ENCODE data around the gene HOXB1.

DNA sequence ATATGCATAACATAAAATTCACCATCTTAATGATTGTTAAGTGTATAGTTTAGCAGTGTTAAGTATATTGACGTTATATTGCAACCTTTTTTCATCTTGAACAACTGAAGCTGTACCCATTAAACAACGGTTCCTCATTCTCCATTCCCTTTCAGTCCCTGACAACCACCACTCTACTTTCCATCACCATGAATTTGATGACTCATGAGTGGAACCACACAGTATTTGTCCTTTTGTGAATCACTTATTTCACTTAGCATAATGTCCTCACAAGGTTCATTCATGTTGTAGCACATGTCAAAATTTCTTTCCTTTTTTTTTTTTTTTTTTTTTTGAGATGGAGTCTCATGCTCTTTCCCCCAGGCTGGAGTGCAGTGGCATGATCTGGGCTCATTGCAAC, 46.0 kb downstream of the HOXB1 start:
- no peak for TF ChIP-seq POLR2A (IDR thresholded peaks at IDR 0.05)
- TF ChIP-seq, protein P1, sequence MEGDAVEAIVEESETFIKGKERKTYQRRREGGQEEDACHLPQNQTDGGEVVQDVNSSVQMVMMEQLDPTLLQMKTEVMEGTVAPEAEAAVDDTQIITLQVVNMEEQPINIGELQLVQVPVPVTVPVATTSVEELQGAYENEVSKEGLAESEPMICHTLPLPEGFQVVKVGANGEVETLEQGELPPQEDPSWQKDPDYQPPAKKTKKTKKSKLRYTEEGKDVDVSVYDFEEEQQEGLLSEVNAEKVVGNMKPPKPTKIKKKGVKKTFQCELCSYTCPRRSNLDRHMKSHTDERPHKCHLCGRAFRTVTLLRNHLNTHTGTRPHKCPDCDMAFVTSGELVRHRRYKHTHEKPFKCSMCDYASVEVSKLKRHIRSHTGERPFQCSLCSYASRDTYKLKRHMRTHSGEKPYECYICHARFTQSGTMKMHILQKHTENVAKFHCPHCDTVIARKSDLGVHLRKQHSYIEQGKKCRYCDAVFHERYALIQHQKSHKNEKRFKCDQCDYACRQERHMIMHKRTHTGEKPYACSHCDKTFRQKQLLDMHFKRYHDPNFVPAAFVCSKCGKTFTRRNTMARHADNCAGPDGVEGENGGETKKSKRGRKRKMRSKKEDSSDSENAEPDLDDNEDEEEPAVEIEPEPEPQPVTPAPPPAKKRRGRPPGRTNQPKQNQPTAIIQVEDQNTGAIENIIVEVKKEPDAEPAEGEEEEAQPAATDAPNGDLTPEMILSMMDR (IDR thresholded peaks at IDR 0.05): no peak
